Femur (tissue), 1 donor: Measurements from ENCODE around the gene ZNHIT3.

Experiments
- DNase-seq: peaks from one replicate; pipeline ENCODE4 v3.0.0-alpha.2; 2017

Gene ZNHIT3

GRCh38 chr17:36514856-36515255 lies 28.4 kb downstream of the ZNHIT3 start:
- no peak for DNase-seq

- DNase-seq = no peak
Observed at GRCh38 chr17:36515837-36516236, 29.4 kb downstream of the ZNHIT3 start.

GRCh38 chr17:36523113-36523512 lies 36.6 kb downstream of the ZNHIT3 start:
- no peak for DNase-seq

GRCh38 chr17:36524428-36524876 lies 38.0 kb downstream of the ZNHIT3 start:
- no peak for DNase-seq

- DNase-seq = peak; percentile 9
Observed at GRCh38 chr17:36525113-36525512, 38.6 kb downstream of the ZNHIT3 start.

GRCh38 chr17:36525888-36526287 lies 39.4 kb downstream of the ZNHIT3 start:
- DNase-seq = peak; percentile 6

- DNase-seq = peak; percentile 8
Observed at GRCh38 chr17:36527621-36528250, 41.3 kb downstream of the ZNHIT3 start.

- no peak for DNase-seq
Observed at GRCh38 chr17:36529121-36529520, 42.6 kb downstream of the ZNHIT3 start.

GRCh38 chr17:36532435-36532975 lies 46.0 kb downstream of the ZNHIT3 start:
- DNase-seq = no peak

- DNase-seq = peak; percentile 71
Observed at GRCh38 chr17:36533935-36534839, 47.7 kb downstream of the ZNHIT3 start.

GRCh38 chr17:36534840-36535668 lies 48.6 kb downstream of the ZNHIT3 start, which contains the start of the genes MYO19 and PIGW:
Gene MYO19, minus strand, starts transcription at chr17:36534868. Its CDS starts 2,330 bp downstream, at chr17:36532538.
Gene PIGW, plus strand, starts transcription at chr17:36534987. Its CDS starts 2,115 bp downstream, at chr17:36537102.
- DNase-seq = peak; percentile 93

- no peak for DNase-seq
Observed at GRCh38 chr17:36535669-36536081, 49.2 kb downstream of the ZNHIT3 start.

- DNase-seq = no peak
Observed at GRCh38 chr17:36540696-36541095, 54.2 kb downstream of the ZNHIT3 start.

- DNase-seq = no peak
Observed at GRCh38 chr17:36542755-36543154, 56.3 kb downstream of the ZNHIT3 start.

GRCh38 chr17:36544044-36544306 lies 57.5 kb downstream of the ZNHIT3 start:
- DNase-seq = peak; percentile 67

- DNase-seq = peak; percentile 95
Observed at GRCh38 chr17:36544307-36545076, 58.0 kb downstream of the ZNHIT3 start, which contains the start of gene GGNBP2. Gene GGNBP2, plus strand, starts transcription at chr17:36544919. Its CDS starts 806 bp downstream, at chr17:36545725.

- DNase-seq = no peak
Observed at GRCh38 chr17:36545077-36545464, 58.6 kb downstream of the ZNHIT3 start.
